Dendritic cell treated with granulocyte-macrophage colony-stimulating factor and Interleukin-4, amounts not matched to agents 40 ng/mL and 50 ng/mL, for 4 days (primary cell): ENCODE measurements around the gene ATG9A.

Experiments
- H3K27ac Mint-ChIP-seq: one replicate; pipeline ENCODE4 v1.8.0; 2022; ENCODE audit warnings: mild to moderate bottlenecking, mixed read lengths
- H3K27me3 Mint-ChIP-seq: one replicate; pipeline ENCODE4 v1.8.0; 2022; ENCODE audit warnings: mild to moderate bottlenecking, mixed read lengths
- H3K36me3 Mint-ChIP-seq: one replicate; pipeline ENCODE4 v1.8.0; 2022; ENCODE audit warnings: low read depth, mixed read lengths
- H3K4me1 Mint-ChIP-seq: one replicate; pipeline ENCODE4 v1.8.0; 2022; ENCODE audit warnings: low read depth, mixed read lengths
- H3K4me3 Mint-ChIP-seq: one replicate; pipeline ENCODE4 v1.8.0; 2022; ENCODE audit warnings: mild to moderate bottlenecking, moderate library complexity, mixed read lengths
- H3K9me3 Mint-ChIP-seq: one replicate; pipeline ENCODE4 v1.8.0; 2022; ENCODE audit warnings: mixed read lengths
- intact Hi-C: fragments of 100-400 bp; cut with micrococcal nuclease; formaldehyde crosslinking; loops from one replicate; pipeline ENCODE4 v1.15.0; 2022

ATG9A gene

DNA sequence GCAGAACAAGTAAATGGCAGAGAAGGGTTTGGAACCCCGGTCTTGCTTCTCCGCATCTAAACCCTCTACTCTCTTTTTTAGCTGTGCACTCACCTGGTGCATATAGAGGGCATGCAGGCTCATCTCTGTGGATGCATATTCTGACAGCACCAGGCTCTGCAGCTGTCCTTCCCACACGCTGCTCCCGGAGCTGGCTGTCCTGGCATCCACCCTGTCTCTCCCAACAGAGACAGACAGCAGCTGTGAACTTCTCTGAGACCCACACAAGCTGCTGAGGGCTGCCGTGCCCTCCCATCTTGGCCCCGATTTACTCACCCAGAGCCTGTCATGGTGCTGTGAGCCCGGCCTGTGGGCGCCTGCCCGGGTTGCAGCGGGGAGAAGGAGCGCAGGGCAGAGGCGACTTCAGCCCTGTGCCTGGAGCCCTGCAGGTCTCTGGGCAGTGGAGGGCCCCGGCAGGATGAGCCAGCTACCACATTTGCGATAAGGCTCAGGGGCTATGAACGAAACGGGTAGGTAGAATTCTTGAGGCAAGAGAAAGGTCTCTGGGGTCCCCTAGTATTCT, 7.4 kb downstream of the ATG9A start:
- intact Hi-C loops: no loop called here
- Mint-ChIP-seq H3K27me3 (peaks cover 35% of the 10 kb centered on the region), H3K36me3 (peaks cover 79% of the 10 kb centered on the region), H3K9me3 (no peaks in the 10 kb centered on the region), H3K4me3 (no peak overlapping the region), H3K4me1 (peaks cover 68% of the 10 kb centered on the region), H3K27ac (peak overlapping the region; percentile 1)

DNA sequence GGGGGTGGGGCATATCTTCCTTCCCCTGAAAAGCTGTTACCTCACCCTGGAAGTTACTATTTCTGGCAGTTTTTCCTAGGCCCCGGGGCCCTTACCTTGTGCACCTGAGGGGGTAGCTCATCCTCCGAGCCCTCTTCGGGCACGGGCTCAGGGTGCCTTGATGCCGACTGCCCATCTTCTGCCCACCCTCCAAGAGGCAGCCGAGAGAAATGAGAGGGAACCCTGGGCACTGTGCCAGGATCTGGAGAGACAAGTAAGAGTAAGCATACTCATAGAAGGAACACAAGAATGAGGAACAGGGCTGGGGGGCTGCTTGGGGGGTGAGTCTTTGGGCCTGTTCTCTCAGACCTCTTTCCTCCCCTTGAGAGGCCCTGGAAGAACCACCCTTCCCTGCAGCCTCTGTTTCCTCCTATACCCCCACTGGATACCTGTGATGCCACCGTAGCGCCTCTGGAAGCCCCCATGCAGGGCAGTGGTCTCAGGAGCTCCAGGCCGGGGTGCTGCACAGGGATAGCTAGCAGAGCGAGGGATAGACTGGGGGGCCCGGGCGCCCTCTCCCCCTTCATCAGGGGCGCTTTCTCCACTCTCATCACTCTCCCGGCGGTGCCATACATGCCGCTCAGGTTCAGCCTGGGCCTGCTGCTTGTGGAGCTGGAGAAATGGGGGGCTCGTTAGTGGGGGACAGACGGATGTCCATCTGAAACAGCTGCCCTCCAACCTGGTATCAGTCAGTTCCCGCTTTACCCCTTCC, 8.6 kb downstream of the ATG9A start:
- intact Hi-C loops: no loop called here
- peaks cover 78% of the 10 kb centered on the region for H3K36me3 Mint-ChIP-seq
- peak overlapping the region; percentile 13 for H3K27ac Mint-ChIP-seq
- no peak overlapping the region for H3K4me3 Mint-ChIP-seq
- H3K27me3 Mint-ChIP-seq: peaks cover 47% of the 10 kb centered on the region
- peaks cover 70% of the 10 kb centered on the region for H3K4me1 Mint-ChIP-seq
- no peaks in the 10 kb centered on the region for H3K9me3 Mint-ChIP-seq

- Mint-ChIP-seq H3K9me3 (no peaks in the 10 kb centered on the region), H3K27me3 (peaks cover 48% of the 10 kb centered on the region), H3K4me1 (peaks cover 63% of the 10 kb centered on the region), H3K36me3 (peaks cover 74% of the 10 kb centered on the region), H3K4me3 (no peak overlapping the region), H3K27ac (peak overlapping the region; percentile 94)
- intact Hi-C loops: loop anchor here (2.0 to 5.0 kb wide), 2 partner anchors 32 to 59 kb away; partner anchors contain the start of genes NHEJ1, TUBA4A and TUBA4B
Observed at GRCh38 chr2:219219784-219220532, 9.5 kb downstream of the ATG9A start.

DNA sequence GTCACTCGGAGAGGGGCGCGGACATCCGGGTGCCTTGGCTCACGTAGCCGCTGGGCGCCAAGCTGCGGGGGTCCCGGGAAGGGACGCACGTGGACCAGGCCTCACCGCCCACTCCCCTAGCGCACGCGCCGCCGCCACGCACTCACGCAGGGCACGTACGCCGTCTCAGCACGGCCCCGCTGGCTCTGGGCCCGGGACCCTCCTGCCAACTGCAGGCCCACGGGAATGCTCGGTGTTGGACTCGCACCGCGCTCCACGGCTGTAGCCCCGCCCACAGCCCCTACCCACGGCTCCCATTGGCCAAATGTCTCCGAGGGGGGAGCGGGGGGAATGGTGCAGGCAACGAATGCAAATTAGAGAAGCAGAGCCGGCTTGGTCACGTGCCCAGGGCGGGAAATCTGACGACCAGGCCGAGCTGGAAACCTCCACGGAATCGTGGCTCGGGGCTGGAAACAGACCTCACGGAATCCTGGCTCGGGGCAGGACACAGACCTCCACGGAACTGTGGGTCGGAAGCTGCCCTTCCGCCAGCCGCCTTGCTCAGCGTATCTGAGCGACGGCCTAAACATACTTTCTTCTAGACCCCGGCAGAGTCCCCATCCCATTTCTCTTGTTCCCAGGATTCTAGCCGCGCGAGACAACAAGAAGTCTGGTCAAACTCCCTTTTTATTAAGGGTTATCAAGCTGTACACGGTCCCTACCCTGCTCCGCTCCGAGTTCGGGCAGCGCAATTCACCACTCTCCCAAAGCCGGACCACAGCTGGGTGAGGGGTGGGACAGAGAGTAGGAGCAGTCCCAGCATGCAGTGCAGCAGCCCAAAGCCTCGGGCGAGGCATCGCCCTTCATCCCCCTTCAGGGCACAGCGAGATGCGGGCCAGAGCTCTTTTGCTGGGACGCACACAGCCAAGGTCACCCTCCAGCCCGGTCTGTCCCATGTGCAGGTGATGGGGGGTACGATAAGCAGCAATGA, 10.4 kb downstream of the ATG9A start, which contains the start of gene ABCB6:
TSS of gene ABCB6 (minus strand) at position 227 of the 970 bp plus-strand sequence. CDS start 285 bp downstream, outside the sequence.
- H3K36me3 Mint-ChIP-seq: peaks cover 74% of the 10 kb centered on the region
- no peaks in the 10 kb centered on the region for H3K9me3 Mint-ChIP-seq
- peak within 1 kb of the TSS; percentile 94 for H3K27ac Mint-ChIP-seq
- H3K4me1 Mint-ChIP-seq: peaks cover 56% of the 10 kb centered on the region
- intact Hi-C loops: loop anchor here (2.0 to 5.0 kb wide), 2 partner anchors 33 to 58 kb away; partner anchors contain the start of genes NHEJ1, TUBA4A and TUBA4B
- peak within 1 kb of the TSS; percentile 74 for H3K4me3 Mint-ChIP-seq
- H3K27me3 Mint-ChIP-seq: peaks cover 42% of the 10 kb centered on the region

GRCh38 chr2:219218217-219218731, 11.2 kb downstream of the ATG9A start:
- Mint-ChIP-seq H3K36me3 (peaks cover 74% of the 10 kb centered on the region), H3K4me3 (peak overlapping the region; percentile 74), H3K4me1 (peaks cover 56% of the 10 kb centered on the region), H3K27ac (peak overlapping the region; percentile 94), H3K27me3 (peaks cover 34% of the 10 kb centered on the region), H3K9me3 (no peaks in the 10 kb centered on the region)
- intact Hi-C loops: loop anchor here (2.0 to 5.0 kb wide), 2 partner anchors 34 to 57 kb away; partner anchors contain the start of genes NHEJ1, TUBA4A and TUBA4B

- Mint-ChIP-seq H3K4me1 (peaks cover 53% of the 10 kb centered on the region), H3K4me3 (no peak overlapping the region), H3K27me3 (peaks cover 27% of the 10 kb centered on the region), H3K36me3 (peaks cover 71% of the 10 kb centered on the region), H3K9me3 (no peaks in the 10 kb centered on the region), H3K27ac (peak overlapping the region; percentile 61)
- intact Hi-C loops: loop anchor here (5.0 kb wide), 1 partner anchor 36 kb away; the partner anchor contains the start of genes TUBA4A and TUBA4B
Observed at GRCh38 chr2:219216535-219216915, 12.9 kb downstream of the ATG9A start.

DNA sequence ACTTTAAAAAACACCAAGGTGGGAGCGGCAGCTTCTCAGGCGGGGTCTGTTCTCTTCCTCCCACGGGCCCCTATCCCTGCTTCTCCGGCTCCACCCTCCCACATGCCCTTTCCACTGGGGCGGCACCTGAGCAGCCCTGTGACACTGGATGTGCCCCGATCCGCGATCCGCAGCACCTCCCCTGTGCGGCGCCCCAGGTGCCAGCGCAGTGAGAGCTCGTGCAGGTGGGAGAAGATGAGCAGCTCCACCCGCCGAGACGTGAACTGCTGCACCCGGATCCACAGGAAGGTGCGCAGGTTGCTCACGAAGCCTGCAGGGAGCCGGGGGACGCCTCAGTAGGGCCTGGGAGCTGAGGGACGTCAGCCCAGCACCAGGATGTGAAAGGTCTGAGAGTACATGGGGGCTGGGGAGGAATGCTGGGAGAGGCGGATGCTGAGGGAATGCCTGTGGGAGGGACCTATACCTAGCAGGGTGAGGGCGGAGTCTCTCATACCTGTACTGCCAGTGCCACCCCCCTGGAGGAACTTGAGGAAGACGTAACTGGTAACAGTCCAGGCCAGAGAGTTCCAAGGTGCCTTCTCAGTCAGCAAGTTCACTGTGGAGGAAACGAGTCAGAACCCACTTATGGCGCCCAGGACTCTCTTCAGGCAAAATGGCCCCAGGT, 13.4 kb downstream of the ATG9A start:
- intact Hi-C loops: loop anchor here (5.0 kb wide), 1 partner anchor 36 kb away; the partner anchor contains the start of genes TUBA4A and TUBA4B
- H3K4me3 Mint-ChIP-seq: no peak overlapping the region
- H3K36me3 Mint-ChIP-seq: peaks cover 70% of the 10 kb centered on the region
- H3K4me1 Mint-ChIP-seq: peaks cover 47% of the 10 kb centered on the region
- peaks cover 24% of the 10 kb centered on the region for H3K27me3 Mint-ChIP-seq
- H3K9me3 Mint-ChIP-seq: no peaks in the 10 kb centered on the region
- H3K27ac Mint-ChIP-seq: peak overlapping the region; percentile 61

GRCh38 chr2:219214786-219215185, 14.7 kb downstream of the ATG9A start:
- intact Hi-C loops: loop anchor here (5.0 kb wide), 1 partner anchor 38 kb away; the partner anchor contains the start of genes TUBA4A and TUBA4B
- no peak overlapping the region for H3K27ac Mint-ChIP-seq
- H3K9me3 Mint-ChIP-seq: no peaks in the 10 kb centered on the region

GRCh38 chr2:219214141-219214540, 15.3 kb downstream of the ATG9A start:
- H3K27ac Mint-ChIP-seq: no peak overlapping the region
- H3K9me3 Mint-ChIP-seq: no peaks in the 10 kb centered on the region
- H3K36me3 Mint-ChIP-seq: peaks cover 70% of the 10 kb centered on the region
- peaks cover 15% of the 10 kb centered on the region for H3K27me3 Mint-ChIP-seq
- H3K4me1 Mint-ChIP-seq: peaks cover 40% of the 10 kb centered on the region
- H3K4me3 Mint-ChIP-seq: no peak overlapping the region
- intact Hi-C loops: no loop called here

More at GRCh38 chr2:219214786-219215185, 14.7 kb downstream of the ATG9A start:
- peaks cover 70% of the 10 kb centered on the region for H3K36me3 Mint-ChIP-seq
- H3K27me3 Mint-ChIP-seq: peaks cover 15% of the 10 kb centered on the region
- no peak overlapping the region for H3K4me3 Mint-ChIP-seq
- H3K4me1 Mint-ChIP-seq: peaks cover 40% of the 10 kb centered on the region

DNA sequence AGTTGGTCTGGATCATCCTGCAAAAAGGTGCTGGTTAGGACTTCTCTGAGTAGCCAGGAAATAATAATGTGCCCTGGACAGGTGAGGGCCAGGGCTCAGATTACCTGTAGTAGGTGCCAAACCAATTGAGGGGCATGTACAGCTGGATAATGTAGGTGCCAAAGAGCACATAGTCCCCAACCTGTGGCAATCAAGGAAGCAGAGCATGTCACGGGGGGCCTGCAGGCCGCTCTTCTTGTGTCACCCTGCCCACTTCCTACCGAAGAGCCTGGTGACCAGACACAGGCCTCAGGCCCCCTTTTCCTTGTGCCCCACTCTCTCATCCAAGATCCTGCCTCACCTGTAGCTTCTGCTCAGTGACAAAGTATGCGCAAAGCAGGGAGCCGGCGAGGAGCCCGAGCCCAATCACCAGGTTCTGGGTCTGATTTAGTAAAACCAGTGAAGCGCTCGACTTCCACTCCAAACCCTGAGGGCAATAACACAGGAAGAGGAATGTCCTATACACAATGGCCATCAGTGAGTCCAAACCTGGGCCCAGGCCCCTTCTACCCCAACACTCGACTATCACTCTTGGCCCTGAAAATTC, 15.9 kb downstream of the ATG9A start:
- peaks cover 41% of the 10 kb centered on the region for H3K4me1 Mint-ChIP-seq
- no peaks in the 10 kb centered on the region for H3K9me3 Mint-ChIP-seq
- H3K27me3 Mint-ChIP-seq: peaks cover 15% of the 10 kb centered on the region
- intact Hi-C loops: no loop called here
- H3K27ac Mint-ChIP-seq: no peak overlapping the region
- H3K36me3 Mint-ChIP-seq: peaks cover 75% of the 10 kb centered on the region
- no peak overlapping the region for H3K4me3 Mint-ChIP-seq

GRCh38 chr2:219213026-219213415, 16.4 kb downstream of the ATG9A start:
- Mint-ChIP-seq H3K27ac (no peak overlapping the region), H3K9me3 (no peaks in the 10 kb centered on the region), H3K36me3 (peaks cover 81% of the 10 kb centered on the region), H3K27me3 (peaks cover 15% of the 10 kb centered on the region), H3K4me3 (no peak overlapping the region), H3K4me1 (peaks cover 40% of the 10 kb centered on the region)
- intact Hi-C loops: no loop called here

GRCh38 chr2:219210886-219211362, 18.5 kb downstream of the ATG9A start:
- no peaks in the 10 kb centered on the region for H3K9me3 Mint-ChIP-seq
- peaks cover 74% of the 10 kb centered on the region for H3K36me3 Mint-ChIP-seq
- H3K4me3 Mint-ChIP-seq: no peak overlapping the region
- H3K27me3 Mint-ChIP-seq: peaks cover 4% of the 10 kb centered on the region
- no peak overlapping the region for H3K27ac Mint-ChIP-seq
- intact Hi-C loops: loop anchor here (1.0 kb wide), 1 partner anchor 51 kb away; the partner anchor contains the start of gene NHEJ1
- peaks cover 36% of the 10 kb centered on the region for H3K4me1 Mint-ChIP-seq
